Stimulated activated CD4-positive, alpha-beta T cell treated with anti-CD3 and anti-CD28 coated beads, Interleukin-12 subunit alpha, Interleukin-12 subunit beta, amount 100 ng/mL, for 48 hours (primary cell): Measurements from ENCODE around the gene TFIP11.

Source experiments
- DNase-seq, 3 donors: peaks; one replicate each; pipeline ENCODE4 v3.0.0-alpha.2; 2020; ENCODE audit warnings: low read depth in 2 of 3, low spot score in 1 of 3

Gene TFIP11

DNA sequence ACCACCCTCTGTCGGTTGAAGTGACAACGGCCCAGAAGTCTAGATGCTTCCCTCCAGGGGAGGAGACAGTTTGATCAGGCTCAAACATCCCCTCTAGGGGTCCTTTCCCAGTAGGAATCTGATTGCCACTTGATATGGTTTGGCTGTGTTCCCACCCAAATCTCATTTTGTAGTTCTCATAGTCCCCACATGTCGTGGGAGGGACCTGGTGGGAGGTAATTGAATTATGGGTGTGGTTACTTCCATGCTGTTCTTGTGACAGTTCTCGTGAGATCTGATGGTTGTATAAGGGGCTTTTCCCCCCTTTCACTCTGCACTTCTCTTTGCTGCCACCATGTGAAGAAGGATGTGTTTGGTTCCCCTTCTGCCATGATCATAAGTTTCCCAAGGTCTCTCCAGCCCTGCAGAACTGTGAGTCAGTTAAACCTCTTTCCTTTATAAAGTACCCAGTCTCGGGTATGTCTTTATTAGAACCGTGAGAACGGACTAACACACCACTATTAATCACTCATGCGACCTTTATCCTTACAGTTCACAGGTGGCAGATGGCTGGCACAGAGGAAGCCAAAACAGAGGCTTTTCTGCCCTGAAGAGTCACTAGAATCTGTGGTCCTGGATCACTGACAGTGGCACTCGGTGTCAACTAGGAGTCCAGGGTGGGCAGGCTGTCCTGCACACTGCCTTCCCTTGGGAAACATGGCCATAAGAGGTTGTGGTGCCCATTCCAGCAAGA, 61.7 kb downstream of the TFIP11 start:
- DNase-seq: no peak

DNA sequence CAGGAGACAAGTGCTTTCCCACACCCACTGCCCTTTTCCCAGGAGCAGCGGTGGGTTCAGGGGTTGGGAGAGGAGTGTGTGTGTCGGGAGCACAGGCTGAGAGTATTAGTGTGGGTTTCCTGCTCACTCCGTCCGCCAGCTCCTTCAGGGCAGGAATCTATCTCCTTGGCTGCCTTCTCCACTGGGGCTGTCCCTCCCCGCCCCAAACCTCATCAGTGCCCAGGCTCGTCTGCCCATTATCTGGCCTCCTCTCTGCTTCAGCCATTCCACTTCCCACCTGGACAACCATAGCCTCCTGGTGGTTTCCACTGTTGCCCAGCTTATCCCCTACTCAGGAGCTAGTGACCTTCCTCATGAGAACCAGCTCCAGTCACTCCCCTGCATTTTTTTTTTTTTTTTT, 63.3 kb downstream of the TFIP11 start:
- no peak for DNase-seq

DNA sequence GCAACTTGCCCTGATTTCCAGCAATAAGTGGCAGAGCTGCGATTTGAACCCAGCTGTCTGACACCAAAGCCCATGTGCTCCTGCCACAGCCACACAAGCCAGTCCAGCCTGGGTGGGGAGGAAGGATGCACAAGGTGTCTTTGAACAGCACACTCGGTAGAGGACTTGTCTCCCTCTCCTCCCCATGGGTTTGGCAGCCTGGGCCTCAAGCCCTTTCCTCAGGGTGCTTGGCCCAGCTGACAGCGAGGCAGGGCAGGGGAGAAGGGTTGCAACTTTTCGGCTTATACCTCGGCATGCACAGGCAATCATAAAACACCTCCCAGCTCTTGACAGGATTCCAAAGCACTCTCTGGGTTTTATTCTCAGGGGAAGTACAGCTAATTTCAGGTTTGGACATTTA, 63.9 kb downstream of the TFIP11 start:
- no peak for DNase-seq

DNA sequence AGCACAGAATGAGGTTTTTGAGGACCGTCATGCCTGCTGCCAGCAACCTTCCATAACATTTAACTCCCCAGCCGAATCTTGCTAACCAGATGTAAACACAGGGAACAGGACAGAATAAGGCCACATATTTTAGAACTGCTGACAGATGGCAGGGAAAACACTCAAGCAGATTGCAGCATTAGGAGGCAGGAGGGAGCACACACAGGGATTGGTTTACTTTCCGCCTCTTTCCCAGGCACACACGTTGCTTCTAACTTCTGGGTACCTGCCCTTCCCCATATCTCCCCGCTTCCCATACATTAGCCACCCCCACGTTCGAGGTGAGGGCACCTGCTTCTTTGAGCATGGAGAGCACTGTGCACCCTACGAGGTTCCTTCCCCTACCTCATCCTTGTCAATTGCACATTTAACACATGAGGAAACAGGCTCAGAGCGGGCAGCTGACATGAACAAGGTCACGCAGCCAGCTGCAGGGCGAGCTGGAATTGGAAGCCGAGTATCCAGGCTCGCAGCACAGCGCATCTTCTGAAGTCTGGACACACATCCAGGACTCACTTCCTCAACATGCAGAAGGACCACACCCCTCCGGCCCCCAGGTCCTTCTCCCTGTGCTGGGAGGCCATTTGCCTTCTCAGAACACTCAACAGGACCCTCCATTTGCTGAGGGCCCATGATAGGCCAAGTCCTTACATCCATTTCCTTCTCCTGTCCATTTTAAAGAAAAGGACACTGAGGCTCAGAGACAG, 64.5 kb downstream of the TFIP11 start:
- no peak for DNase-seq

DNA sequence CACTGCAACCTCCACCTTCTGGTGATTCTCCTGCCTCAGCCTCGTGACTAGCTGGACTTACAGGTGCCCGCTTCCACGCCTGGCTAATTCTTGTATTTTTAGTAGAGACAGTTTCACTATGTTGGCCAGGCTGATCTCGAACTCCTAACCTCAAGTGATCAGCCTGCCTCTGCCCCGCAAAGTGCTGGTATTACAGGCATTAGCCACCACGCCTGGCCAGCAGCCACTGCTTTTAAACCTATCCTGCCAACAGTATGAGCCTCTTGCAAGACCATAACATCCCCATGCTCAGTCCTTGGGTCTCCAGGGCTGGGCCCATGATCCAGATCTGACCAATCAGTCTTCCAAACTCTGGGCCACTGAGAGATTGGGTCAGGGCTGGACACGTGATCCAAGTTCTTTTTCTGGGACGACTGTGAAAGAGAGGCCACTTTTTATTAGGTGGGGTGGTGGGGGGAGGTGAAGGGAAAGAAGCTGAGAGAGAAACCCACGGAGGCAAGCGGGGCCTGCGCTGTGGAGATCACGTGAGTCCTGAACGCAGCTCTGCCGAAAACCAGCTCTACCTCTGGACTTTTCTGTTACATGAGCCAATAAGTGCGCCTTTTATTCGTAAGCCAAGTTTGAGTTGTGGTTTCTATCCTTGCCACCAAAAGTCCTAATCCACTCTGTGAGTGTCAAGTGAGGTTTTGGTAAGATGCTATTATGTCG, 65.3 kb downstream of the TFIP11 start:
- DNase-seq: no peak

DNA sequence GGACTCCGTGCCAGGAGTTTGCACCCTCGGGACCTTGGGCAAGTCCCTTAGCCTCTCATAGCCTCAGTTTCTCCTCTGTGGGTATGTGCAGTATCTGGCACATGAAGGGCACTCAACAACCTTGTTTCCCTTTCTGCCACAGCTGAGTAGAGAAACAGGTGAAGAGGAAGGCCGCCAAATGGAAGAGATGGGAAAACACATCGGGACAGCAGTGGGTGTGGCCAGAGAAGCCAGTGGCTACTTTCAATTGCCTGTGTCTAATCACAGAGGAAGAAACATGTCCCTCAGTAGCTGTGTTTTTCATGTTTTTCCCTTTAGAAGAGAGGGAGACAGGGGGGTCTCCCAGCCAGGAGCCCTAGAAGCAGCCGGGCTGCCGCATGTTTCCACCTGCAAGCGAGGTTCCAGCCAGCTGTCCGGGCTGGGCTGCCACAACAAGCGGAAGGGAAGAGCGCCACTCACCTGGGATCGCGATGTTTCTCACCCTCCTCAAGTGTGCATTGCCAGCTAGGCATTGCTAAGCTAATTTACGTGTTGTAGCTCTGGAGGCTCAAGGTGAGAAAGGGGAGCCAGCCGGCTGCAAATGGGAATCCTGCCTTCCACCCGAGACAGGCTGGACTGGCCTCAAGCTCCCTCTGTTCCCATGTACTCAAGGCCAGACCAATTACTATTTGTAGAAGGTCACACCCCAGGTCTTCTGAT, 66.5 kb downstream of the TFIP11 start:
- no peak for DNase-seq

DNA sequence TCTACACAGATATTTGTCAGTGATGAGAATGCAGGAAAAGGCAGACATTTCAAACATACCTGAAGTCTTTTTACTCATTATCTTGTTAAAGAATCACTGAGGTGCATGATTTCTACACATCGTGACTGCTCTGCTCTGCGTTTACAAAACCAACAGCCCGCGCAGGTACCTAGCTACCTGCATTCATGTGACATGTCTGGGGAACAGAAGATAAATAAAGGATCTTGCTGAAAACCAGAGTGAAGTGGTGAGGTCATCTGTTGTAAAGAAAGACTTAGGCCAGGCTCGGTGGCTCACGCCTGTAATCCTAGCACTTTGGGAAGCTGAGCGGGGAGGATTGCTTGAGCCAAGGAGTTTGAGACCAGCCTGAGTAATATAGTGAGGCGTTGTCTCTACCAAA, 67.5 kb downstream of the TFIP11 start:
- DNase-seq: no peak

DNA sequence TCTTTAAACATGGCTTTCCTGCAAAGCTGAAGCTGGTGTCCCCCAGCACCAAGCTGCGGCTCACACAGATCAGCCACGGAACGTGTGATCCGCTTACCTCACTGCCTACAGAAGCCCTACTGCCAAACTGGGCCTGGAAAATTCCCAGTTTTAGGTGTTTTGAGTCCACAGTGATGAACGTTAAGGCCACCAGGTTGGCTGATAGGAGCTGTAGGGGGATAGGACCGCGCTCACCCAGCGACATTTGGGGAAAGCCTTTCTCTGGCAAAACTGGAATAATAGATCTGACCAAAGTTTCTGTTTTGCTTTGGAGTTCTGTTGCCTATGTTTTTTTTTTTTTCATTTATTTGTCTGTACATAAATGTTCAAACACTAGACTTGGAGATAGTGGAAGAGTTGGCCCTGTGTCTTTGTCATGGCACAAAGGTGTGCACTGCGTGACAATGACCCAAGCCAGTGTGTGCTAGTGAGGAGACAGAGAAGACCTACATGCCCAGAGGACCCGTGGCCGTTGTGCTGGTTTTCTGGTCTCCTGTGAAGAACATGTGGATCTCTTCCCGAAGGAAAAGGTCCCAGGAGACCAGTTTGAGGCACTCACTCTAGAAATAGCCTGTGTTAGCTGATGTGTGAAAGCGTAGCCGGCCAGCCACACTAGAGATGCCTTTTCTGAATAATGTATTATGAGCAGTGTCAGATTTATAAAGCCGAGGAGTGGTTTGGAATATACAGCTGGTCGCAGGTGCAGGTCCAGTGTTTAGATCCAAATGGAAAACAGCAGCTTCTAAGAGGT, 68.2 kb downstream of the TFIP11 start:
- no peak for DNase-seq

DNA sequence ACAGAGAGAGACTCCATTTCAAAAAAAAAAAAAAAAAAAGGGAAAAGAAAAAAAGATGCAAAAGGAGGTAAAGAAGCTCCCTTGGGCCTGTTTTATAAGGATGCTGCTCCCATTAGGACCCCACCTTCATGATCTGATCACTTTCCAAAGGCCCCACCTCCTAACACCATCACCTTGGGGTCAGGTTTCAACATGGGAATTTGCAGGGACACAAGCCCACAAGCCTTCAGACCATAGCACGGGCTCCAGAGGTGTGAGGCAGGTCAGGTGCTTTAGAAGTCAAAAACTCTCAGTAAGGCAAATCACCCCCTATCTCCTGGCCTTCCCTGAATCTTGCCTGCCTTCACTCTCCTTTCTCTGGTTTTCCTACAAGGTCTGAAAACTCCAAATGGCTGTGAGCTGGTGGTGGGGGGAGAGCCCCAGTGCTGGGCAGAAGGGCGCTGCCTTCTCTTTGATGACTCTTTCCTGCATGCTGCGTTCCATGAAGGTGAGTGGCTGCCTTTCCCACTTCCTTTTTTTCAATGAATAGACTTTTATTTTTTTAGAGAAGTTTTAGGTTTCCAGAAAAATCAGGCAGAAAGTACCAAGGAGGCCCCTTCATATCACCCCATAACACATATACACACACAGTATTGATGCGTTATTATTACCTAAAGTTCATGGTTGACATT, 70.1 kb downstream of the TFIP11 start:
- DNase-seq: no peak
